Psoas muscle (tissue), 8 donors: Measurements from ENCODE around the gene ATN1. TPM values are rescaled to one million over a fixed set of nuclear protein-coding genes. Genes with fewer than 3 reads are reported as not detected.
A peak's percentile ranks its signal among the peaks of the same experiment; 100 is the strongest.

Source experiments
- ATAC-seq, 4 donors: fragments of 200-7000 bp; cut with Tn5 transposase; one replicate each; pipeline ENCODE4 v1.9.1; 2020; ENCODE audit warnings: moderate library complexity in 3 of 4, mild to moderate bottlenecking in 2 of 4
- DNase-seq, 2 donors: peaks; one replicate each; pipeline ENCODE4 v3.0.0-alpha.2; 2020
- H3K27ac ChIP-seq: fragments of 200-600 bp; one replicate; pipeline ENCODE4 v1.8.0; 2022
- H3K27me3 ChIP-seq, 3 donors: fragments of 200-600 bp in 1 of 3; one replicate each; pipeline versions ENCODE4 v1.6.1 to v1.8.0; 2013 to 2022; ENCODE audit warnings: low read length in 2 of 3, mild to moderate bottlenecking in 2 of 3, moderate library complexity in 1 of 3; ENCODE audit not compliant: insufficient read depth in 3 of 3
- H3K36me3 ChIP-seq, 2 donors: fragments of 200-600 bp in 1 of 2; one replicate each; pipeline versions ENCODE4 v1.6.1 to v1.8.0; 2013 to 2022; ENCODE audit warnings: low read depth in 1 of 2, mild to moderate bottlenecking in 1 of 2, moderate library complexity in 1 of 2; ENCODE audit not compliant: insufficient read depth in 1 of 2
- H3K4me1 ChIP-seq: fragments of 200-600 bp; one replicate; pipeline ENCODE4 v1.8.0; 2022
- H3K4me3 ChIP-seq: fragments of 200-600 bp; one replicate; pipeline ENCODE4 v1.8.0; 2022; ENCODE audit warnings: mild to moderate bottlenecking
- H3K9me3 ChIP-seq: fragments of 200-600 bp; one replicate; pipeline ENCODE4 v1.8.0; 2022
- CTCF ChIP-seq: fragments of 200-600 bp; IDR thresholded peaks from one replicate; pipeline ENCODE4 v1.8.0; 2022; ENCODE audit warnings: antibody characterized with exemption
- WGBS, 3 donors: extraction: QIAGEN DNeasy Blood & Tissue Kit; methylation state at CpG; one replicate each; pipeline versions ENCODE4 v1.1.6 to v1.1.7; 2013; 5-methylcytosine and 5-hydroxymethylcytosine counted together
- intact Hi-C, 2 donors: fragments of 100-400 bp; cut with DNase I; formaldehyde crosslinking; loops; one replicate each; pipeline versions ENCODE4 v1.11.0 to v1.14.2; 2022
- polyA plus RNA-seq, 3 donors: library from polyadenylated mRNA; stranded (reverse); fragments of 200-250 nt; gene quantifications; one replicate each; pipeline ENCODE4 v1.2.3, GENCODE V29; 2013
- total RNA-seq, 4 donors: library from RNA; stranded (reverse); fragmentation: NEBNext Ultra II Directional in 2 of 4; extraction: Animal tissue kit (Norgen Biotek cat#: 25700) in 2 of 4; gene quantifications; one replicate each; pipeline versions ENCODE4 v1.2.1 to v1.2.4, GENCODE V29; 2021 to 2023
- donor health status: healthy with polysubstance abuse.
- donor health status: DM: no; HTN: no; CAD: no; lungs with moderate emphysema.
- donor health status: Bipolar disorder and iron deficiency.
- donor health status: healthy.
- donor health status: DM: yes; HTN: yes; CAD: no.
- donor health status: DM: no; HTN: no; CAD: no.
- donor health status: DM: no; HTN: no; CAD: no.
- donor health status: DM: yes; HTN: yes; CAD: no.

Gene ATN1
- total and polyA plus RNA-seq, 7 donors: 24.9 to 55.8 (median 46.0) TPM

- H3K4me1 ChIP-seq: peaks cover 22% of the 10 kb centered on the region
- peaks cover 0 to 40% of the 10 kb centered on the region in 2 donors for H3K36me3 ChIP-seq
- peak; percentile 84 for TF ChIP-seq CTCF
- intact Hi-C loops: loop anchor here (1.0 to 5.0 kb wide), 8 partner anchors 16 to 170 kb away; partner anchors contain the start of genes C1R (in 1 of the 2), C1RL (in 1 of the 2), EMG1 (in 1 of the 2) and LPCAT3 (in 1 of the 2)
- DNase-seq (peak; percentile 93 to 97), ATAC-seq (peak; percentile 78 to 83 (median 80))
- 3% methylated on average over 46 to 48 of the region's 48 CpGs for WGBS, 3 donors
- peak overlapping the region; percentile 75 for H3K4me3 ChIP-seq
- H3K27me3 ChIP-seq: no peaks in the 10 kb centered on the region
- peak overlapping the region; percentile 95 for H3K27ac ChIP-seq
- H3K9me3 ChIP-seq: no peaks in the 10 kb centered on the region
Observed at GRCh38 chr12:6944381-6945186, 16.8 kb downstream of the ATN1 start.

DNA sequence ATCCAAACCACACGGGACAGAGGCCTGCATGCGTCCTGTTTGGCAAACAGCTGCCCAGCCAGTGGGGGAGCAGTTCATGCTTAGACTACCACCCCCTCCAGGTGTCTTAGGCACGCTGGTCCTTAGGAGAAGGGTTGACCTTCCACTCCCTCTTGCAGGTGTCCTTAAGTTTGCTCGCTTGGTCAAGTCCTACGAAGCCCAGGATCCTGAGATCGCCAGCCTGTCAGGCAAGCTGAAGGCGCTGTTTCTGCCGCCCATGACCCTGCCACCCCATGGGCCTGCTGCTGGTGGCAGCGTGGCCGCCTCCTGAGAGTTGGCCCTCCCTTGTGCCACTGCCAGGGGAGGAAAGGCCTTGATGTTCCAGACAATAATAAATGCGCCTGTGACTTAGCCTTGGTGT lies 17.9 kb downstream of the ATN1 start:
- DNase-seq: peak in 1 of 2 donors; percentile 17
- peaks cover 0 to 30% of the 10 kb centered on the region in 2 donors for H3K36me3 ChIP-seq
- 83 to 90% (median 88%) methylated on average over 11 of the region's 11 CpGs for WGBS, 3 donors
- no peak for ATAC-seq
- H3K27me3 ChIP-seq: no peaks in the 10 kb centered on the region
- no peak overlapping the region for H3K27ac ChIP-seq
- H3K4me3 ChIP-seq: no peak overlapping the region
- H3K9me3 ChIP-seq: no peaks in the 10 kb centered on the region
- TF ChIP-seq CTCF: no peak
- peaks cover 21% of the 10 kb centered on the region for H3K4me1 ChIP-seq
- intact Hi-C loops: loop anchor here (2.0 to 5.0 kb wide), 5 partner anchors 15 to 167 kb away; partner anchors contain the start of genes C1R (in 1 of the 2) and LPCAT3 (in 1 of the 2)

GRCh38 chr12:6946033-6946919 lies 18.5 kb downstream of the ATN1 start:
- 43 to 56% (median 45%) methylated on average over 30 to 32 of the region's 32 CpGs for WGBS, 3 donors
- H3K4me3 ChIP-seq: peak overlapping the region; percentile 34
- TF ChIP-seq CTCF: no peak
- peaks cover 21% of the 10 kb centered on the region for H3K4me1 ChIP-seq
- H3K27ac ChIP-seq: peak overlapping the region; percentile 17
- H3K9me3 ChIP-seq: no peaks in the 10 kb centered on the region
- intact Hi-C loops: loop anchor here (5.0 kb wide), 3 partner anchors 96 to 166 kb away; partner anchors contain the start of gene C1R (in 1 of the 2)
- DNase-seq (peak; percentile 43 to 67), ATAC-seq (no peak)
- H3K27me3 ChIP-seq: no peaks in the 10 kb centered on the region
- H3K36me3 ChIP-seq: peaks cover 0 to 26% of the 10 kb centered on the region in 2 donors

DNA sequence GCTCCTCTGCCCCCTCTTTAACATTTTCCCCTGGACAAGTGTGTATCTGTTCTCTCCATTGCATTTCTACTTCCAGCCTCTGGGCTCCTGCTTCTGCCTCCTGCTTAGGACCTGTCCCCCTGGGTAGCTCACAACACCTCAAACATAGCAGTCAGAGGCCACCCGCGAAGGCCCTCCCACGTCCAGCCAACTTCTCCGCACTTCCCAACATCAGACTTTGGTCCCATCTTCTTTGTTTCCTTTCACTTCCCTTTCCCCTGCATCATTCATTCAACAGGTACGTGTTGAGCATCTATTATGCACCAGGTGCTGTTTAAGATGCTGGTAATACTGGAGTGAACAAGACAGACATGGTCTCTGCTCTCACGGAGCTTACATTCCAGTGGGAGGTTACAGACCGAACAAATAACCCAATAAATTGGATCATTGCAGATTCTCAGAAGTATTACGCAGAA lies 19.2 kb downstream of the ATN1 start:
- Histone ChIP-seq H3K36me3 (peaks cover 0 to 20% of the 10 kb centered on the region in 2 donors), H3K4me1 (peaks cover 21% of the 10 kb centered on the region), H3K27me3 (no peaks in the 10 kb centered on the region), H3K4me3 (no peak overlapping the region), H3K9me3 (no peaks in the 10 kb centered on the region), H3K27ac (no peak overlapping the region)
- peak in 1 of 2 donors; percentile 35 for DNase-seq
- no peak for ATAC-seq
- no peak for TF ChIP-seq CTCF
- 71 to 80% (median 77%) methylated on average over 8 of the region's 8 CpGs for WGBS, 3 donors
- intact Hi-C loops: loop anchor here (5.0 kb wide), 3 partner anchors 95 to 165 kb away; partner anchors contain the start of gene C1R (in 1 of the 2)
